MM.1S (cell line): Measurements from ENCODE around the gene IFT74.

Experiments
- CTCF ChIP-seq: fragments of 300-600 bp; sonication (generic); IDR thresholded peaks from 2 replicates; pipeline ENCODE4 v1.5.1; 2016; ENCODE audit warnings: antibody characterized with exemption, low read length, mixed read lengths
- EZH2phosphoT487 ChIP-seq: fragments of 300-600 bp; sonication (generic); IDR thresholded peaks from 2 replicates; pipeline ENCODE4 v1.6.1; 2018; ENCODE audit warnings: antibody characterized with exemption, low read length

- TF ChIP-seq EZH2phosphoT487, result no peak
- no peak for TF ChIP-seq CTCF
Measured at GRCh38 chr9:27054841-27055240, 98.6 kb downstream of the IFT74 start.
